DMS53 (cell line): ENCODE measurements around the gene WDR7.

Experiments
- DNase-seq: peaks from one replicate; lab custom pipeline; 2025; lab: John Stamatoyannopoulos, UW

Gene WDR7

DNA sequence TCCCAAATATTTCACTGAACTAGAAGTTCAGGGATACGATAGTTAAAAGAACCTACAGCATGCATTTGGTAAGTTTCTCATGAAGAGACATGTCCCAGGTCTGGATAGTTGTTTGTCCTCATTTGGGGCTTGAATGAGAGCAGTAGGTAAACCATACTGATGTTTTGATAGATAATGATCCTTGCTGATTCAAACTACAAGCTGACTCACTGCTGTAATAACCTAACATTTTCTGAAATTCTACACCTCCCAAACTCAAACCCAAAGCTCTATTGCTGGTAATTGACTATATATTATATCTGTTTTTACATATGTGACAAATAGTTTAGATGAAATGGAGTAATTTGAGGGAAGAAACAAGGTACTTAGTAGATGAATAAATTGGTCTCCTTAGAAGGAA, 341.6 kb downstream of the WDR7 start:
- no peak for DNase-seq

DNA sequence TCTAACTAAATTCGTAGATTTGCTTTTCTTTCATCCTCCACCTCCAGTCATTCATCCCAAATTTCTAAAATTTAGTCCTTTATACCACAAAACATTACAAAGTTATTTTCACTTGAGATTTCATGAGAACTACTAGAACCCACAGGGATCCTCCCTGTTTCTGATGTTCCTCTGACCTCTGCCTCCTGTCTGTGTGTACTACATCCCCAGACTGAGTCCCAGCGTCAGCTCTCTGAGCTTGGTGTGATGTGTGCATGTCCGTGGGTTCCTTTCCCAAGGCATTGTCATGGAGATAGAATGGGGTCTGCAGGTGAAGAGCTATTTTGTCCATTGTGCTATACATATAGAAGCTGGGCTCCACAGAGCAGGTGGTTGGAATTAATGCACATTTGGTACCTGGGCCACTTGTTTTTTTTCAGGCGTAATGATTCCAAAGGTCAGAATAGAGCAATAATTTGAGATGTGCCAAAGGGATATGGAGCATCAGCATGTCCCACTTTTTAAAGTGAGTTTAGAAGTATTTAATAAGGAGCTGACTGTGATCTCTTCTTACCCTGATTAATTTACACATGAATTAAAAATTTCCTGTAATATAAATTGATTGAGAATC, 344.5 kb downstream of the WDR7 start:
- DNase-seq: peak; percentile 27

DNA sequence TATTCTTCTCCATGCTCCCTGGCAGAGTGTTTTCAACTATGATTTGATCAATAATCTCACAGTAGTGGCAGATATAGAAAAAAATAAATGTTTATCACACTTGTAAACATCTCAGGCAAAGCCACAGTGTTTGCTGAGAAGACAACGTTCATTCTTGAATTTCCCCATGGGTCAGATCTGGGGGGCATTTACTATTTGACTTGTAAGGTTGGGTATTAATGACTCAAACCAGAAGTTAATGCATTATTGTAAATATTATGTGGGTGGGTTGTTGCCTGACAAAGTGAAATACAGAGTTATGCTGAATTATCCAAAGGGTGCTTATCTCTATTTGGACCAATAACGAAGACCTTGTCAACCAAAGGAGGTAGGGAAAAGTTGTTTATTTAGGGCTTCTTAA, 346.0 kb downstream of the WDR7 start:
- no peak for DNase-seq

DNA sequence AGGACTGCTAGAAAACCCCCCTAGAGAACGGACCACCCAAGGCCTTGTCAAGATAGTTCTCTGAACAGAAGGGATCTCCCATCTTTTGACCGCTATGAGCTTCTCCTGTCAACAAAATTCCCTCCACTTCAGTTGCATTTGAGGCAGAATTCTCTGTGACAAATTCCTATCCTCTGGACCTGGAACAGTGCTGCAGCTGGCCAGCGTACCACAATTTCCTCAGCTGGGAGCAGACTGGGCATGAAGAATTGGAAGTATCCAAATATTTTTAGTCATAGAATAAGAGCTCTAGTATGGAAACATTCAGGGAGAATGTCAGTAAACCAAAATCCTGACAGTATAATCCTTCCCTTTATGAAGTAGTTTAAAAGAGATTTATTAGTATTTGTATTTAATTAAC, 348.7 kb downstream of the WDR7 start:
- DNase-seq: no peak

DNA sequence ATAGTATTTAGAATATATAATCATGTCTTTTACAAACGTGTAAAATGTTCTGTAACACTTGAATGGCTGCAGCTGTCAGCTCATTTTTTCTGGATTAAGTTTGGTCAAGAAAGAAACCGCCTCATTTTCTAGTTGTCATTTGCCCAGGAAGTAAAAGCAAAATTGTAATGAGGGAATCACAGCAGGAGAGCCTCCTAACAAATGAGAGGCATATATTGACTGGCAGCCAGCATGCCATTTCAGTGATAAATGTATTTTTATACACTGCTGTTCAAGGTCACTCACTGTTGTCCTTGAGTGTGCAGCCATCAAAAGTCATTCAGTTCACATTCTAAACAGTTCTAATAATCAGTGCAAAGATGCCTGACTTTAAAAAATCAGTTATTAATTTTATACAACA, 351.5 kb downstream of the WDR7 start:
- DNase-seq: peak; percentile 28

DNA sequence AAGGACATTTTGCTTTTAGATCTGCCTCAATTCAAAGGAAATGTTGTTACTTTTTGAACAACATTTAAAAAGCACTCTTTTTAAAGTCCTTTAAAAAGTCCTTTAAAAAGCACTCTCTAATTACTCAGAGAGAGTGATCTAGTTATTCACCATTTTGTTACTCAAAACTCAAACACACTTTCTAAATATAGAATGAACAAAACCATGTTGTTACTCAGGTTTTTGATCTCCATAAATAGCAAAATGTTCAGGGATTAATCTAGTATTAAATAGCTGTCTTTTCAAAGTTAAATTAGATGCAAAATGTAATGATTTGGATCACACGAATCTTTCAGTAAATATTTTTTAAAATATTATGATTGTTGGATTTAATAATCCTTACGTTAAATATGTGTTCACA, 352.2 kb downstream of the WDR7 start:
- DNase-seq: no peak

DNA sequence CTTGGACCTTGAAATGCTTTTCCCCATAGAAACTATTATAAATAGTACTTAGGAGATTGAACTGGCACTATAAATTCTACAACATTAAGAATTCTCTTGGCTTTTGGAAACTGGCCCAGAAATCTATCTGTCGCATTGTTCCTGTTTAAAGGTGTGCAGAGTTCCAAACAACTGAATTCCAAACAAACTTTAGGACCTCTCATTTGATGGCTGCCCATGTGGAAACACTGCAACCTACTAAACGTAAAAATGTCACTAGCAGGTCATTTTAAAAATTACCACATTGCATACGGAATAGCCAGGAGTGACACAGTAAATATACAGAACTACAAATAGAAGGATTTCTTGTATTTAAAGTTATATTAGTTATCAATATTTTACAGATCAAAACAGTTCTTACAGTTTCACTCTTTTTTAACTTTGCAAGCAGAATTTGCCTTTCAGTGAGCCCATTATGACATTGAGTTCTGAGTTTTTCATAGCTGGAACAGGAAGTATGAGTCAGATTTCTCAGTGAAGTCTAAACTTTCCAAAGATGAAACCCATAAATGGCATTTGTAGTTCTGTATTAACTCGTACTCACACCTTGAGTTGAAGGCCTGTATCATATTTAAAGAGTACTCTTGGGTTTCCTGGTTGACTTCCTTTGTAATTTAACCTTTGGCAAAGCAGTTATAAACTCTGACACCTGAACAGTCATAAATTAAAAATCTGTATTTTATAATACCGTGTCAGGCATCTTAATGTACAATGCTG, 353.4 kb downstream of the WDR7 start:
- DNase-seq: peak; percentile 76

- DNase-seq: no peak
Measured at GRCh38 chr18:57008001-57008686, 357.0 kb downstream of the WDR7 start.

DNA sequence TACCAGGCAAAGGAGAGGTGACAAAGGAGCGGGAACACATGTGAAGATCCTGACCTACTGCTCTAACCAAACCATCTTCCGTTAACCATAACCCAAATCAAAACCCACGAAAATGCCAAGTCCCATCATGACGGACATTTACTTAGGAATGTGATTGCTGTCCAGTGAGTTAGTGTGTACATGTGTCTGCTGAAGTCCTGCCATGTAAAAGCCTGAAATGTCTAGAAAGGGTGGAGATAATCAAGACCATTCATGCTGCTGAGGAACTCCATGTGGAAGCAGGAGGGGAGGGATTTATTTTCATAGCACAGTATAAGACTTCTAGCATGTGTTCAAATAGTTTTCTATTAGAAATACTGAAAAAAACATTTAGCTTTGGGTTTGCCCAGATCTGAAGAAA, 358.7 kb downstream of the WDR7 start:
- DNase-seq: no peak

- no peak for DNase-seq
Measured at GRCh38 chr18:57014772-57015413, 363.7 kb downstream of the WDR7 start.

DNA sequence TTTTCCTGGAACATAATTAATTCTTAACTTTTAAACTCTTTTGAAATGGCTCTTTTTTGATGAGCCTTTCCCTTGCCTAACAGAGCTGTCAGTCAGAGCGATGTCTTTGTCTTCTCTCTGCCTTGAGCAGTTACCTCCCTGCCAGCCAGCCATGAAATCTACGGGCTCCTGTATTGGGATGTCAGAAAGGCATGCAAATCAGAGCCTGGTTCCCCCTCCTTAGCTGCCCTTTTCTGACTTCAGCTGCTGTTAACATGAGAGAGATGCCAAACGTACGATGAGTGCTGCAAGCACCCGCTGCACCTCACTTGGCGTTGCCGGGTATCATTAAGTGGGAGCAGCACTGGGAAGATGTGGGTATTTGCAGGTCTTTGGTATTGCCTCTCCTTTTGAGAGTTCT, 364.3 kb downstream of the WDR7 start:
- no peak for DNase-seq

- DNase-seq: no peak
Measured at GRCh38 chr18:57018845-57019244, 367.7 kb downstream of the WDR7 start.

DNA sequence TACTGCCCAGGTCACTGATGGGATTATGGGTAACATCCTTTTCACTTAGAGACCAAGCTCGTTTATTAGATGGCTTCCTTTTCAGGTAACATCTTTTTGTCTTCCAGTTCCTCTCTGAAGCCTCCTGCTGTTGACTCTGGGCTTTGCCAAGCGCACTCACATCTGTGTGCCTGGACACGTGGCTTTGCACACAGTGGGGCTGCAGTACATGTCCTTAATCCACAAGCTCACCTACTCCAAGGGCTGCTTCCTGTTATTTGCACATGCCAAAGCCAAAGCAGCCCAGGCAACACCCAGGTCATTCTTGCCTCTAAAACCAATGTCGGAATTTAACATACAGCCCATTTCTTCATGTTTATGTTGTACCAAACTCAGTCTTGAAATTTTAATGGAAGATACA, 371.6 kb downstream of the WDR7 start:
- DNase-seq: no peak

GRCh38 chr18:57023275-57023882, 372.2 kb downstream of the WDR7 start:
- DNase-seq: no peak

DNA sequence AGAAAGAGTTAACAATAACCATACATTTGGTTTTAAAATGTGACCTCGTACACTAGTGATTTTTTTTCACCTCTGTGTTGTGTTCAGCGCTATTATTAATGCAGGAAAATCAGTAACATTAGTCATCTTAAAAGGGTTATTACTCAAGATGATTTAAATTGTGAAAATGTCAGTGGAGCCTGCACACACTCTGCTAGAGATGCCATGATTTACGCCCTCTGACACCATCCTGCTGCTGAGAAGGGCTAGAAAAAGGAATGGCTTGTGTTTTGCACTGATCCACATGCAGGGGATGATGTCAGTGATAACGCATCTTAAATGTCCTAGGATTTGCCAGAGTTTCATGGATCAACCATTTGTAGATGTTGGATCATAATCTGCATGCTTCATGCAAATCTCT, 374.4 kb downstream of the WDR7 start:
- no peak for DNase-seq

DNA sequence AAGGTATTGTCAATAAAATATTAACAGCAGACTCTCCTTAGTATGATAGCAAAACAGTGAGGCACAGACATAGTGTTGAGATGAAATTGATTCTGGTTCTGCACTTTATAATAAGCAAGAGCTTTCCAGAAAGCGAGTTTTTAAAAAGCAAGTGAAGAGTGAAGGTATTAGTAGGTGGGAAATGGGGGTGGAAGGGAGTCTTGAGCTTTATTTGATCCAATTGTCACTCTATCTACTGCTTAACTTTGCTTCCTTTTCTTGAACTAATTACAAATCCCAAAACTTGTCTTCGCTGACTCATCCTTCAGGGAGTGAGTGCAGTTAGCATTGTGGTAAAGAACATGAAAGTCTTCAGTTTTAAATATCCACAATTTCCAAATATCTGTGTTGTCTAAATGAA, 375.2 kb downstream of the WDR7 start:
- no peak for DNase-seq

DNA sequence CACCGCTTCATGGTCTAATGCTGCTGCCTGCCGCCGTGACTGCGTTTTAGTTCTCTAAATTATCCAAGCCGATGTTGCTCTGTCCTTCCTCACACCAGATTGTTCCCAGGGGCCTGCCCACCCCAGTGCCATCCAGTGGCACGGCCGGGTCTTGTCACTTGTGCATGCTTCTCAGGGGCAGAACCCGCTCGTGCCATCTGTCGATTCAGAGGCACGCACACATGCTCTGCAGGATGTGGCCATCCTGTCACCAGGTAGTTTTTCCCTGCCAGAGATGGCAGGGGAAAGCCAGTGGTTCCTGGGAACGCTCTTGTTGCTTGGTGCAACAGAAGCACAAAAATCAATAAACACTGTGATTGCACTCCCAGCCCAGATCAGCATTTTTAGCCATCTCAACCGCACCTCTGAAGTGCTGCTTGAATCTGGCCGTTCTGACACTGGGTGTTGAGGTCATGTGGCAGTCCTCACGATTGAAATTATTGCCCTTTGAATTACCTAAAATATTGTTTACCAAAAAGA, 376.1 kb downstream of the WDR7 start:
- no peak for DNase-seq

GRCh38 chr18:57029761-57030160, 378.6 kb downstream of the WDR7 start:
- DNase-seq: peak; percentile 55

DNA sequence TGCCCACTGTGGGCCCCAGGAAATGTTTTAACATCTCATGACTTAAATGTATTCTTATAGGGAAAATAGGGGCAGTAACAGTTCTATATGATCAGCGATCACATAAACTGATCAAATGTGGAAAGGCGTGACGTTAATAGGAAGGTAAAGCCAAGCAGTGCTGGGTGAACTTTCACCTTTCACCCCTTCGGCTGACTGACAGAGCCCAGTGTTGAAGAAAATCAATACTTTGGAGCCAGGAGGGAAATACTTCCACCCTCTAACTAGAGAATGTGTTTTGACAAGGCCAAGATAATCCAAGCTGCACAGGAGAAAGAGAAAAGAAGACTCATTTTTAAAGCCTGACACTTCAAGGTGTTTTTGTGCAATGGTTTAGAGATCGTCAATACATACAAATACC, 379.3 kb downstream of the WDR7 start:
- DNase-seq: no peak

DNA sequence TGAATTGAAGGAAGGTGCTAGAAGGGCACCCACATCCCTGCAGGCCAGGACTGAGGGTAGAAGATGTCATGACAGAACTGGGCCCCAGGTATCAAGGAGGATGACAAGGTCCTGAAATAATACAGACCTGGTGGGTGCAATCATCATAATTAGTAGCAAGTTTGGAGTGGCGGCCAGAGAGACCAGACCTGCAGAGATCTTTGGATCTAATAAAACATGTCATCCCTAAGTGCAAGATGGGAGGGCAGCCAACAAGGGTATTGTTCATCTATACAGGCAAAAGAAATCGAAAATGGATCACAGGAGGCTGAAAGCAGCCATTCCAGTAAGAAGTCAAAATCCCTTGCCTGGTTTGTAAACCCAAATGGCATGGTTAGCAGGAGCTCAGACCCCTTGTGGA, 384.4 kb downstream of the WDR7 start:
- DNase-seq: no peak

DNA sequence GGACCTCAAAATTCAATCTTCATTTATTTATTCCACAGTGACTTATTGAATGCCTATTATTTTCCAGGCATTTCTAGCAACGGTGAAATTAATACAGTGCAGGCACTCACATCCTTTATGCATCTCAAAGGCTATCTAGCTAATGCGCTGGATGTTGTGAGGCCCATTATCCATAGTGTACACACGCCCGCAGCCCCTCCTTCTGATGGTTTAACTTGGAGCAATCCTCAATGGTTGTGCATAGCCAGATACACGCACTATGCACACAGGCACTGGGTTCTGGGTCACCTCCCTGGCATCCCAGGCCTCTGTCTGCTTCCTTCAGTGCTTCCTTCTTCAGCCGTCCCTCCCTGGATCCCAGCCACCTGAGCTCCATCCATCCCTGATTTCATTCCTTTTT, 387.2 kb downstream of the WDR7 start:
- no peak for DNase-seq

DNA sequence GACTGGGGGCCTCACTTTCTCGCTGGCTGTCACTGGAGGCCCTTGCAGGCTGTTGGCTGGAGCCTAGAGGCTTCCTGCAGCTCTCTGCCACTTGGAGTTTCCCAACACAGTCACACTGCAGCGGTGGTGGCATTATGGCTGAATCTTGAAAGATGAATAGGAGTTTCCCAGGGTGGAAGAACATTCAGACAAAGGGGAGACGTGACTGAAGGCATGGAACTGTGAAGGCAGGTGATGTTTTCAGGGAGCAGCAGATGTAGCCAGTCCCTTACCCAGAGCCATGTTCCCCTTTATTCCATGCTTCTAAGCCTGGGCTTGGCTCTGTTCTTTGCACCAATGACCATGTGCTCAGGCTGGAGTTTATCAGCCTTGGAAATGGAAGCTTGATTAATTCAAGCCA, 389.0 kb downstream of the WDR7 start:
- DNase-seq: no peak
